Medulla oblongata (tissue), 1 donor: Measurements from ENCODE around the gene HSPG2.
A peak's percentile ranks its signal among the peaks of the same experiment; 100 is the strongest.

Experiments
- DNase-seq: peaks from one replicate; pipeline ENCODE4 v3.0.0-alpha.2; 2015; ENCODE audit errors: extremely low spot score

The HSPG2 gene

GRCh38 chr1:21879928-21880618 is 57.0 kb downstream of the HSPG2 start:
- DNase-seq, result no peak

GRCh38 chr1:21878840-21879478 is 58.2 kb downstream of the HSPG2 start:
- no peak for DNase-seq

GRCh38 chr1:21878009-21878773 is 58.9 kb downstream of the HSPG2 start:
- no peak for DNase-seq

- DNase-seq, result no peak
Observed at GRCh38 chr1:21876267-21876666, 60.8 kb downstream of the HSPG2 start.

GRCh38 chr1:21875621-21876063 is 61.5 kb downstream of the HSPG2 start:
- no peak for DNase-seq

GRCh38 chr1:21874778-21875547 is 62.1 kb downstream of the HSPG2 start:
- no peak for DNase-seq

- DNase-seq, result no peak
Observed at GRCh38 chr1:21874328-21874727, 62.8 kb downstream of the HSPG2 start.

GRCh38 chr1:21873761-21874160 is 63.3 kb downstream of the HSPG2 start:
- no peak for DNase-seq

- DNase-seq, result no peak
Observed at GRCh38 chr1:21873174-21873573, 63.9 kb downstream of the HSPG2 start.

GRCh38 chr1:21872445-21873079 is 64.5 kb downstream of the HSPG2 start:
- no peak for DNase-seq

GRCh38 chr1:21871943-21872342 is 65.2 kb downstream of the HSPG2 start:
- no peak for DNase-seq

GRCh38 chr1:21870611-21871010 is 66.5 kb downstream of the HSPG2 start:
- DNase-seq, result no peak

GRCh38 chr1:21869620-21870121 is 67.4 kb downstream of the HSPG2 start:
- peak; percentile 87 for DNase-seq

GRCh38 chr1:21868941-21869454 is 68.1 kb downstream of the HSPG2 start:
- DNase-seq, result no peak

- no peak for DNase-seq
Observed at GRCh38 chr1:21868482-21868881, 68.6 kb downstream of the HSPG2 start.

- no peak for DNase-seq
Observed at GRCh38 chr1:21867451-21867996, 69.6 kb downstream of the HSPG2 start.

GRCh38 chr1:21866707-21867043 is 70.4 kb downstream of the HSPG2 start:
- no peak for DNase-seq

- DNase-seq, result no peak
Observed at GRCh38 chr1:21865943-21866706, 71.0 kb downstream of the HSPG2 start.

- DNase-seq, result no peak
Observed at GRCh38 chr1:21865609-21865942, 71.5 kb downstream of the HSPG2 start.

GRCh38 chr1:21864730-21865129 is 72.4 kb downstream of the HSPG2 start:
- DNase-seq, result no peak
